Measurements from ENCODE around the gene SNX9.

Gene SNX9

DNA sequence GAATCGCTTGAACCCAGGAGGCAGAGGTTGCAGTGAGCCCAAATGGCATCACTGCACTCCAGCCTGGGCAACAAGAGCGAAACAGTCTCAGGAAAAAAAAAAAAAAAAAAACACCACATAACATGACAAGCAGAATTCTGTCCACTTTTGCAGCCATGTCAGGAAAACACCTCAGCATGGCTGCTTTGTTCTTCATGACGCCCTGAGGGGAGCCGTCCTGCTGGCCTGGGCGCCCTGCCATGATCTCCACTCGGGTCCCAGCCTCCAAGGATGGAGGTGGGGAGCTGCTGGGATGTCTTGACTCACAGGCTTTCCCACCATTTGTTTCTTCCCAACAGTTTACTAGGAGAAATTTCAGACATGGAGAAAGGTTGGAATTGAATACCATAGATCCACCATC is 42.2 kb downstream of the SNX9 start:
- H3K4me1 ChIP-seq: peaks cover 19% of the 10 kb centered on the region
- no peak overlapping the region for H3K4me3 ChIP-seq
- no peaks in the 10 kb centered on the region for H3K9me3 ChIP-seq
- H3K36me3 ChIP-seq (replicated peaks): no peaks in the 10 kb centered on the region
- DNase-seq (ENCODE audit: low spot score in 2 of 2): no peak
- in situ Hi-C loops (cut with MboI; ENCODE audit: low sequenced_read_pairs): no loop called here
- H3K27me3 ChIP-seq (ENCODE audit: low read depth): no peaks in the 10 kb centered on the region

DNA sequence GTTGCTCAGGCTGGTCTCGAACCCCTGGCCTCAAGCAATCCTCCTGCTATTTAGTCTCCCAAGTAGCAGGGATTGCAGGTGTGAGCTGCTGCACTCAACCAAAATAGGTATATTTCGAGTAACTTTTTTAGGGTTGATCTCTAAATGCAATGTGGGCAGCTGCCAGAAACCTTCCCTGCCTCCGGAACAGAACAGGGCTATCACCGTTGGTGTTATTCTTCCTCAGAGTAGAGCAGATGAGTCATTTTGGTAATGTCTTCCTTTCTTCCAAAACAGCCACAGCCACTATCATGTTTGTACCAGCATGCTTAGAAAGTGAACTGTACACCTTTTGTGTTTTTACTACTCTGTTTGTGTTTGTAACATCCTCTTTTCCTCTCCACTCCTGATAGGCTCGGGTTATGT is 44.1 kb downstream of the SNX9 start:
- no peak overlapping the region for H3K4me3 ChIP-seq
- H3K9me3 ChIP-seq: no peaks in the 10 kb centered on the region
- peaks cover 13% of the 10 kb centered on the region for H3K4me1 ChIP-seq
- in situ Hi-C loops (cut with MboI; ENCODE audit: low sequenced_read_pairs): no loop called here
- DNase-seq (ENCODE audit: low spot score in 2 of 2): no peak
- H3K36me3 ChIP-seq (replicated peaks): no peaks in the 10 kb centered on the region
- H3K27me3 ChIP-seq (ENCODE audit: low read depth): no peaks in the 10 kb centered on the region

DNA sequence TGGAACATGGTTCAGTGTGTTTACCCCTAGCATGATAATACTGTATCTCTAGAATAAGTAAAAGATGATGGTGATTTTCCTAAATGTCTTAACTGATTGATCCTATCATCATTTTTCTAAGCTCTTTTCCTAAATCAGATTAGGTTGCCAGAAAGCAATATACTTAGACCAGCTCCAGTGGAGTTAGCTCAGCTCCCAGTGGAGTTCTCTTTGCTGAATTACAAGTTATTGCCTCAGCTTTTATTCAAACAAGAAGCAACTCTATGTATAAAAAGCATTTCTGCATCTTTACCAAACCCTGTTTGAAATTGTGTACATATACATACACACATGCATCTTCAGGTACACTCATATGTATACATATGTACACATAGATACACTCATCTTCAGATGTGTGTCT is 44.9 kb downstream of the SNX9 start:
- no peaks in the 10 kb centered on the region for H3K27me3 ChIP-seq (ENCODE audit: low read depth)
- H3K4me3 ChIP-seq: no peak overlapping the region
- in situ Hi-C loops (cut with MboI; ENCODE audit: low sequenced_read_pairs): no loop called here
- peaks cover 5% of the 10 kb centered on the region for H3K4me1 ChIP-seq
- no peaks in the 10 kb centered on the region for H3K9me3 ChIP-seq
- no peaks in the 10 kb centered on the region for H3K36me3 ChIP-seq (replicated peaks)
- DNase-seq (ENCODE audit: low spot score in 2 of 2): no peak

DNA sequence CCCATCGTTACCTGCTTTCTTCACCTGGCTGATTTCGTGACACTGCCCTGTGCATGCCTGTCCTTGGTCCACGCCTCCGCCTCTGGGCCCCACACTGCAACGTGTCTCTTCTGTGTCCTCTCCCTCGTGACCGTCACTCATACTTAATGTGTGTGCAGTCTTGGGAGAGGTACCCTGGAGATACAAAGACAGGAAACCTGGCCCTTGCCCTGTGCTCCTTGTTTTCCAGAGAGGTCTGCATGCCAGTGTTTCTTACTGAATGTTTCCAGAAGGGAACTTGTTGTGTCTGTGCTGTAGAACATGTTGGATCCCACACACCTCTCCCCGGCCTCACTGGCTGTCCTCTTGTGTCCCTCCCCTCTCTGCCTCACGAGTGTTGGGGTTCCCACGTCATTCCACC is 45.8 kb downstream of the SNX9 start:
- DNase-seq (ENCODE audit: low spot score in 2 of 2): no peak
- H3K27me3 ChIP-seq (ENCODE audit: low read depth): no peaks in the 10 kb centered on the region
- in situ Hi-C loops (cut with MboI; ENCODE audit: low sequenced_read_pairs): no loop called here
- no peak overlapping the region for H3K4me3 ChIP-seq
- H3K36me3 ChIP-seq (replicated peaks): no peaks in the 10 kb centered on the region
- H3K9me3 ChIP-seq: no peaks in the 10 kb centered on the region
- no peaks in the 10 kb centered on the region for H3K4me1 ChIP-seq

DNA sequence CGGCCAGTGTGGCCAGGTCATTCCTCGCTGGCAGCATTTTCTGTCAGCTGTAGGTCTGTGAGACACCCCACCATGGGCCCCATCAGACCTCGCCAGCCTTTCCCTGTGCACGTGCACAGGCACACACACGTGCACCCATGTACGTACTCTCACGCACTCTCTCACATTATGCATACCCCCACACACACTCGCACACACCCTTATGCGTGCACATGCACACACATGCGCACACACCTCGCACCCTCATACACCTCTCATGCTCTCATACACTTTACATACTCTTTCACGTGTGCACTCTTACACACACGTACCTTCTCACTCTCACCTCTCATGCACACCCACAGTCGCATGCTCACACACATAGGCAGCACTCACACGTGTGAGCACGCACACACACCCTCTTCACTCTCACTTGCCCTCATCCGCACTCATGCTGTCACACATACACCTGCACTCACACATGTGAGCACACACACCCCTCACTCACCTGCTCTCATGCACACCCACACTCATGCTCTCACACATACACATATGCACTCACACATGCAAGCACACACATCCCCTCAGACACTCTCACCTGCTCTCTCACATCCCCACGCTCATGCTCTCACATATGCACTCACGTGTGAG is 46.7 kb downstream of the SNX9 start:
- in situ Hi-C loops (cut with MboI; ENCODE audit: low sequenced_read_pairs): loop anchor here (5.0 kb wide), 1 partner anchor 112 kb away; no protein-coding TSS in a partner anchor
- no peak for DNase-seq (ENCODE audit: low spot score in 2 of 2)
- no peaks in the 10 kb centered on the region for H3K27me3 ChIP-seq (ENCODE audit: low read depth)
- no peaks in the 10 kb centered on the region for H3K4me1 ChIP-seq
- H3K9me3 ChIP-seq: no peaks in the 10 kb centered on the region
- H3K4me3 ChIP-seq: no peak overlapping the region
- H3K36me3 ChIP-seq (replicated peaks): no peaks in the 10 kb centered on the region; the same call in 1 of the 2 replicates

DNA sequence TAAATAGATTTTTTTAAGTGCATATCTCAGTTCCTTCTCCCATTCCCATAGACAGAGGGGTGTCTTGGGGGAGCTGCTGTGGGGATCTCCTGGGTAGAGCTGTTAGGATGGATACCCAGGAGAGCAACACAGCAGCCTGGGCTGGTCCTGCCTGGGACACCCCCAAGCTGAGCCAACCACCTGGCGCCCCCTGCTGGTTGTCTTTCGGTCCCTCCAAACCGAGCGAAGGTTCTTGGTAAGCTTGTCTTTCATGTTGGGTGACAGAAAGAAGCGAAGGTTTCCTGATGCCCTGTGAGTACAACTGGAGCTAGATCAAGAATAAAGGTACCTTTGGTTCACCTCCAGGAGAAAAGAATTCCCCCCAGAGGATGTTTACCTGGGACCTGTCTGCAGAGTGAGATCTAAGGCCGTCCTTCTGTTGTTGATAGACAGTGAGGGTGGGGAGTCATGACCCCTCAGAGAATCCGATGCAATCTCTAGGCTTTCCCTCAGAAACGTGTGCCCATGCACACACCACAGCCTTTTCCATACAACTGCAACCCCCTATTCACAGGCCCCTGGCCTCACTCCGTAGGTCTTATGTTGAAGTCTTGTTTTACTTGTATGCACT is 50.8 kb downstream of the SNX9 start:
- in situ Hi-C loops (cut with MboI; ENCODE audit: low sequenced_read_pairs): loop anchor here (5.0 kb wide), 1 partner anchor 117 kb away; no protein-coding TSS in a partner anchor
- no peaks in the 10 kb centered on the region for H3K27me3 ChIP-seq (ENCODE audit: low read depth)
- no peak overlapping the region for H3K4me3 ChIP-seq
- no peaks in the 10 kb centered on the region for H3K9me3 ChIP-seq
- DNase-seq (ENCODE audit: low spot score in 2 of 2): peak; percentile 32 to 85
- H3K36me3 ChIP-seq (replicated peaks): peaks cover 9% of the 10 kb centered on the region
- no peaks in the 10 kb centered on the region; the same call in 1 of the 2 replicates for H3K4me1 ChIP-seq

DNA sequence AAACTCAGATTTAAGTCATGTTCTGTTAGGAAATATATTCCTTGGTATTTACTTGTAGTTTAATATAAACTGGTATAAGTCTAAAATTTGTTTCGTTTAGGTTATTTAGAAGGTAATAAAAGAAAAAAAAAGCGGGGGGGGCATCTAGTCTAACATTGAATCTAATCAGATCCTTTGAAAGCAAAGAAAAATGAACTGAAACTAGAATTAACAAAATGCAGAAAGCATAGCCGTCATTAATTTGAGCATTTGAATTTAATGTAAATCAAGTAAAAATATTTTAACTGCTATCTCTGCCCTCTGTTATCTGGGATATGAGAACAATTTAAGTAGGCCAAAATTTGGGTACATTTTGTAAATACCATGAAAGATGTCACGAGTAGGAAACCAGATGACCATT is 54.1 kb downstream of the SNX9 start:
- no peak for DNase-seq (ENCODE audit: low spot score in 2 of 2)
- Histone ChIP-seq H3K9me3 (no peaks in the 10 kb centered on the region), H3K4me1 (peaks cover 8% of the 10 kb centered on the region), H3K27me3 (ENCODE audit: low read depth) (no peaks in the 10 kb centered on the region), H3K36me3 (replicated peaks) (peaks cover 9% of the 10 kb centered on the region), H3K4me3 (no peak overlapping the region)
- in situ Hi-C loops (cut with MboI; ENCODE audit: low sequenced_read_pairs): no loop called here

DNA sequence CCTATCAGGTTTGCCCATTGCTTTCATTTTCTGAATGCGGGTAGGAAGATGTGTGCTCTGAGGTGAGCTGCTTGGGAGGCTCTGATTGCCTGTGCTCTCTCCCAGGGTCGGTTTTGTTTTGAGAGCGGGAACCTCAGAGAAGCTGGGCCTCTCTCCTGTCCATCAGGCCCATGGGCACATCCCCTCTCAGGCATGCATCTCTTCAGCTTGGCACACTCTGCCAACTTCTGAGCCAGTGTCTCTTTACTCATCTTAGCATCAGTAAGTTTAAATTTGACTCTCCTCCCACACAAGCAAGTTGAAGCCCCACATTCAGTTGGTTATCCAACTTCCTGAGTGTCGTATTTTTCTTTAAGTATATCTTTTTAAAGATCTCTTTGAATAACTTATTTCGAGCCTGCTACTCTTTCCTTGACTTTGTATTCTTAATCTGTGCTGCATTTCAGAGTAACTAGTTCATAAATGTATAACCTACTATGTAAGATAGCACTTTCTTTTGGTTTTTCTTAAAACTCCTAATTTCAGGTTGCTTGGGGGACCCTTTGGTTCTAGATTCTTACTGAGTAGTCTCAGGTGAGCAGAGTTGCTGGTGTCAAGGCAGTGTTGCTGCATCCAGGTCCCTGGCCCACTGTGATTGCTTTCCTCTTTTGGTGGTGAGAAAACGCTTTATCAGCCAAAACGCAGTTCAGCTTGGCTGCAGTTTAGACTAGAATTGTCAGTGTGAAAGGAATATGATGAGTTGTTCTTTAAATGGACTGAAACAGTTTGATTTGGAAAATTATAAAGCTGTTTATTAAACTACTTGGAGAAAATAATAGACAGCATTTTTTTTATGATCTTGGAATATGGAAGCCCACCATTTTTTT is 54.8 kb downstream of the SNX9 start:
- H3K4me3 ChIP-seq: no peak overlapping the region
- H3K4me1 ChIP-seq: peaks cover 8% of the 10 kb centered on the region
- no peaks in the 10 kb centered on the region for H3K9me3 ChIP-seq
- peaks cover 9% of the 10 kb centered on the region for H3K36me3 ChIP-seq (replicated peaks)
- DNase-seq (ENCODE audit: low spot score in 2 of 2): no peak
- in situ Hi-C loops (cut with MboI; ENCODE audit: low sequenced_read_pairs): no loop called here
- H3K27me3 ChIP-seq (ENCODE audit: low read depth): no peaks in the 10 kb centered on the region

DNA sequence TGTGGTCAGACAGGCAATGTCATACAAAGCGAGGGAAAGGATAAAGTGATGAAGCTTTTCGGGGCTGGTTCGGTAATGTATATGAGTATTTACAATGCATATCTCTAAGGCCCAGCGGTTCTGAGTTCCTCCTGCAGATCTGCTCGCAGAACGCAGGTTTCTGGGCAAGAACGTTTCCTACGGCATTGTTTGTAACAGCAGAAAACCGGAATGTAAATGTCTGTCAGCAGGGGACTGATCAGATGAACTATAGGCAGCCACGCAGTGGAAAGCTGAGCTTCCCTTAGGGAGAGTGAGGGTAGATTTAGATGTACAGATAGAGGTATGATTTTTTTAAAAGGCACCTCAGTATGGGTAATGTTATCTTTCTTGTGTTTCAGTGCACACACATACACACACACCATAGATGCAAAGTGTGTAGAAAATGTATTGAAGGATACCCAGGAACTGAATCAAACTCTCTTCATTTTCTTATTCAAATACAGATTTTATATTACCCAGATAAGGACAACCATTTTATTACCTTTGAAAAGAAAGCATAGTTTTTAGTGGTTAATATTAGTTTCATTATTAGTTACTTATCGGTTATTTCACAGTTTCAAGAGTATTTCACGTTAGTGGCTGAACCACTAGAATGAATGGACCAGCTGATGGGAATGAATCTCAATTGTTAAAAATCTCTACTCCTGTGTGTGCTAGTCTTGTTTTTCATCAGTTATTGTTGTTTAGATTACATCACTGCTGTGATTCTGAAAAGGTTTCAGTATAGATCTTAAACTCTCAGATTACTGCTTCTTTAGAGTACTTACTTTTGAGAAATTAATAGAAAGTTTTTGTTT is 56.2 kb downstream of the SNX9 start:
- in situ Hi-C loops (cut with MboI; ENCODE audit: low sequenced_read_pairs): no loop called here
- H3K4me3 ChIP-seq: no peak overlapping the region

DNA sequence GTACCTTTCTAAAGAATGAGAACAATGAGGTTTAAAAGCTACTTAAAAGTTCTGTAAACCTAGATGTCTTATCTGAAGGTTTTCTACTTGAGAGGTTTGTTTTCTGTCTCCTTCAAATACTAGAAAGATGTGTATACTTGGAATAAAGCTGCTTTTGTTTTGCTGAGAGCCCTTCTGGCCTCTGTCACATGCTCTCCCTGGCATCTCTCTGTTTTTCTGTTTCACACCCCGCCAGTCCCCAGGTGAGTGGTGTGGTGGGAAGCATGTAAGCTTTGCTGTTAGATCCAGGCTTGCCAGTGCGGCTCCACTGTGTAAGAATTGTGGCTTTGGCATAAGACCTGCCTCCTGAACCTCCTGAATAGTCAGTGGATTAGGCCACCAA is 56.8 kb downstream of the SNX9 start:
- in situ Hi-C loops (cut with MboI; ENCODE audit: low sequenced_read_pairs): no loop called here
- H3K36me3 ChIP-seq (replicated peaks): peaks cover 8% of the 10 kb centered on the region
- no peaks in the 10 kb centered on the region for H3K9me3 ChIP-seq
- no peak overlapping the region for H3K4me3 ChIP-seq
- H3K27me3 ChIP-seq (ENCODE audit: low read depth): no peaks in the 10 kb centered on the region
- peaks cover 16% of the 10 kb centered on the region for H3K4me1 ChIP-seq
- no peak for DNase-seq (ENCODE audit: low spot score in 2 of 2)

More for the DNA sequence above, 56.2 kb downstream of the SNX9 start:
- Histone ChIP-seq H3K27me3 (ENCODE audit: low read depth) (no peaks in the 10 kb centered on the region), H3K4me1 (peaks cover 10% of the 10 kb centered on the region), H3K9me3 (no peaks in the 10 kb centered on the region), H3K36me3 (replicated peaks) (peaks cover 9% of the 10 kb centered on the region)
- peak in 1 of 2 experiments; percentile 43 for DNase-seq (ENCODE audit: low spot score in 2 of 2)

DNA sequence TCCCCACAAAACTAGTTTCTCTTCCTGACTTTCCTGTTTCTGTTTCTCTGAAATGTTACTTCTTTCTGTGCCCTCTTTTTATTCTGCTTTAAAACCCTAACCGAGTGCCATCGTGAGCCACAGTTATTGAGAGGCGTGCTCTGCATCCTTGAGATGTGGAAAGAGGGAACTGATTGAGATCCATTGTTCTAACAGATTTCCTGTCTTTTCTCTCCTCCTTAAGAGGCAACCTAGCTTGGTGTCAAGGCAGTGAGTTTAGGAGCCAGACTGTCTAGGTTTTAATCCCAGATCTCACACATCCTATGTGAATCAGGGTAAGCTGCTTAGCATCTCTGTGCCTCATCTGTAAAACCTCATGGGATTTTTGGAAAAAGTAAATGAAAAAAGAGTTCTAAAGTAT is 57.5 kb downstream of the SNX9 start:
- Histone ChIP-seq H3K36me3 (replicated peaks) (peaks cover 4% of the 10 kb centered on the region), H3K27me3 (ENCODE audit: low read depth) (no peaks in the 10 kb centered on the region), H3K4me3 (no peak overlapping the region), H3K9me3 (no peaks in the 10 kb centered on the region), H3K4me1 (peaks cover 20% of the 10 kb centered on the region)
- in situ Hi-C loops (cut with MboI; ENCODE audit: low sequenced_read_pairs): no loop called here
- no peak for DNase-seq (ENCODE audit: low spot score in 2 of 2)

DNA sequence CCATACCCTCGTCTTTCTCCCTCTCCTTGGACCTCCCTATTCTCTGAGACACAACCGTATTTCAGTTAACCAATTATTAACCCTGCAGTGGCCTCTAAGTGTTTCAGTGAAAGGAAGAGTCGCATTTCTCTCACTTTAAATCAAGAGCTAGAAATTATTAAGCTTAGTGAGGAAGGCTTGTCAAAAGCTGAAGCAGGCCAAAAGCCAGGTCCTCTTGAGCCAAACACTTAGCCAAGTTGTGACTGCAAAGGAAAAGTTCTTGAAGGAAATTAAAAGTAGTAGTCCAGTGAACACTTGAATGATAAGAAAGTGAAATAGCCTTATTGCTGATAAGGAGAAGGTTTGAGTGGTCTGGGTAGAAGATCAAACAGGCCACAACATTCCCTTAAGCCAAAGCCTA is 58.3 kb downstream of the SNX9 start:
- Histone ChIP-seq H3K27me3 (ENCODE audit: low read depth) (no peaks in the 10 kb centered on the region), H3K4me3 (no peak overlapping the region), H3K36me3 (replicated peaks) (peaks cover 2% of the 10 kb centered on the region), H3K4me1 (peaks cover 20% of the 10 kb centered on the region), H3K9me3 (no peaks in the 10 kb centered on the region)
- in situ Hi-C loops (cut with MboI; ENCODE audit: low sequenced_read_pairs): no loop called here
- no peak for DNase-seq (ENCODE audit: low spot score in 2 of 2)

DNA sequence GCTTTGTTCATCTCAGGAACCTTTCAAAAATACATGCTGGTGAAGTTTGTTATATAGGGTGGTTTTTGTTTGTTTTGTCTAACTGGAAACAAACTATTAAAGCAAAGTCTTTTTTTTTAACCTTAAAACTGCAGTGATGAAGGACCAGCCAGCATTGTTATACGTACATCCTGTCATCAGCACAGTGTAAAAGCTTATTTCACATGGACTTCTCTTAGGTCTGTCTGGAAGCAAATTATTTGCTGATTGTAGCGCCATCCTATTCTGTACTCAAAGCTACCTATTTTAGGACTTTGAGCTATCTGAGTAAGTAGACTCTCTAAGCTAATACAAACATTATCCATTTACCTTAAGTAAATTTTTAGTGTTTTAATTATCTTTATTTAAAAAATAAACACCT is 61.7 kb downstream of the SNX9 start:
- H3K4me3 ChIP-seq: no peak overlapping the region
- no peak for DNase-seq (ENCODE audit: low spot score in 2 of 2)
- H3K9me3 ChIP-seq: no peaks in the 10 kb centered on the region
- in situ Hi-C loops (cut with MboI; ENCODE audit: low sequenced_read_pairs): no loop called here
- H3K4me1 ChIP-seq: peaks cover 15% of the 10 kb centered on the region
- no peaks in the 10 kb centered on the region for H3K27me3 ChIP-seq (ENCODE audit: low read depth)
- no peaks in the 10 kb centered on the region for H3K36me3 ChIP-seq (replicated peaks)

Data from HAP-1 (cell line).